Lung (tissue), 12 donors: ENCODE measurements around the gene GCNA. TPM values are rescaled to one million over a fixed set of nuclear protein-coding genes. Genes with fewer than 3 reads are reported as not detected.

Experiments used
- ATAC-seq: fragments of 200-7000 bp; cut with Tn5 transposase; one replicate; pipeline ENCODE4 v1.9.1; 2020; ENCODE audit warnings: moderate number of reproducible peaks; ENCODE audit not compliant: insufficient read depth, low FRiP score
- DNase-seq, 3 donors: peaks; one replicate each; pipeline ENCODE4 v3.0.0-alpha.2; 2013 to 2017
- H3K27ac ChIP-seq, 2 donors: one replicate each; pipeline ENCODE4 v1.5.1; 2013; ENCODE audit warnings: mild to moderate bottlenecking in 2 of 2, moderate library complexity in 2 of 2, control low read depth in 1 of 2, inconsistent platforms in 1 of 2, low read depth in 1 of 2, low read length in 1 of 2
- H3K27me3 ChIP-seq, 3 donors: one replicate each; pipeline ENCODE4 v1.5.1; 2013; ENCODE audit warnings: low read length in 2 of 3; ENCODE audit not compliant: control insufficient read depth in 3 of 3, insufficient read depth in 3 of 3
- H3K36me3 ChIP-seq, 4 donors: one replicate each; pipeline ENCODE4 v1.5.1; 2013; ENCODE audit warnings: low read length in 4 of 4, mild to moderate bottlenecking in 1 of 4, moderate library complexity in 1 of 4; ENCODE audit not compliant: control insufficient read depth in 4 of 4, insufficient read depth in 4 of 4
- H3K4me1 ChIP-seq, 5 donors: one replicate each; pipeline ENCODE4 v1.5.1; 2013; ENCODE audit warnings: low read length in 5 of 5, mild to moderate bottlenecking in 2 of 5, moderate library complexity in 1 of 5; ENCODE audit not compliant: control insufficient read depth in 5 of 5, insufficient read depth in 5 of 5
- H3K4me3 ChIP-seq: one replicate; pipeline ENCODE4 v1.5.1; 2013; ENCODE audit warnings: mild to moderate bottlenecking, control low read depth, moderate library complexity
- H3K9ac ChIP-seq, 2 donors: one replicate each; pipeline ENCODE4 v1.5.1; 2013; ENCODE audit warnings: low read length in 2 of 2, control low read depth in 1 of 2; ENCODE audit not compliant: insufficient read depth in 1 of 2
- H3K9me3 ChIP-seq, 4 donors: one replicate each; pipeline ENCODE4 v1.5.1; 2013; ENCODE audit warnings: low read length in 3 of 4, mild to moderate bottlenecking in 1 of 4, moderate library complexity in 1 of 4; ENCODE audit not compliant: control insufficient read depth in 4 of 4, insufficient read depth in 3 of 4
- CTCF ChIP-seq: IDR thresholded peaks from 2 replicates; pipeline ENCODE4 v1.5.1; 2012; ENCODE audit warnings: mild to moderate bottlenecking; ENCODE audit errors: control extremely low read depth, extremely low read depth
- WGBS, 2 donors: extraction: QIAGEN DNeasy Blood & Tissue Kit; methylation state at CpG; one replicate each; pipeline ENCODE4 v1.1.7; 2013; 5-methylcytosine and 5-hydroxymethylcytosine counted together
- polyA plus RNA-seq, 2 donors: library from polyadenylated mRNA; stranded (reverse); fragments of 200-250 nt; gene quantifications; one replicate each; pipeline ENCODE4 v1.2.1, GENCODE V29; 2013
- total RNA-seq, 2 donors: library from RNA; depleted of rRNA in 1 of 2; stranded (reverse); fragments of >200 nt in 1 of 2; gene quantifications; one replicate each; pipeline ENCODE4 v1.2.1, GENCODE V29; 2014 to 2021
- donor health status: control.
- donor health status: control.
- donor health status: Bipolar disorder and iron deficiency.
- donor health status: healthy.
- donor health status: DM: yes; HTN: yes; CAD: no.

The GCNA gene
- total and polyA plus RNA-seq, 4 donors, result 0.92 to 3.7 (median 1.8) TPM

- peaks cover 0 to 10% (median 3%) of the 10 kb centered on the region in 5 donors for H3K4me1 ChIP-seq
- DNase-seq (peak in 2 of 3 donors; percentile 29 to 35), ATAC-seq (no peak)
- peak overlapping the region; percentile 85 to 92 for H3K27ac ChIP-seq
- 1 to 29% methylated on average over 12 of the region's 12 CpGs for WGBS, 2 donors
- peaks cover 0 to 8% (median 0%) of the 10 kb centered on the region in 4 donors for H3K36me3 ChIP-seq
- H3K4me3 ChIP-seq, result peak overlapping the region; percentile 70
- TF ChIP-seq CTCF, result no peak
- no peaks in the 10 kb centered on the region for H3K27me3 ChIP-seq
- H3K9ac ChIP-seq, result peak overlapping the region; percentile 71 to 87
- H3K9me3 ChIP-seq, result peaks cover 0 to 14% (median 4%) of the 10 kb centered on the region in 4 donors
These were observed 44.8 kb upstream of the GCNA start for GRCh38 chrX:71533516-71533850.

- no peak for TF ChIP-seq CTCF
- H3K27ac ChIP-seq, result peak overlapping the region; percentile 85 to 92
- DNase-seq (peak; percentile 40 to 75 (median 69)), ATAC-seq (peak; percentile 13)
- H3K9ac ChIP-seq, result peak overlapping the region; percentile 71 to 87
- H3K36me3 ChIP-seq, result peaks cover 0 to 8% (median 0%) of the 10 kb centered on the region in 4 donors
- peaks cover 0 to 10% (median 3%) of the 10 kb centered on the region in 5 donors for H3K4me1 ChIP-seq
- no peaks in the 10 kb centered on the region for H3K27me3 ChIP-seq
- peak overlapping the region; percentile 70 for H3K4me3 ChIP-seq
- peaks cover 0 to 14% (median 4%) of the 10 kb centered on the region in 4 donors for H3K9me3 ChIP-seq
- WGBS, 2 donors, result 0 to 30% methylated on average over 31 of the region's 31 CpGs
These were observed 44.2 kb upstream of the GCNA start for GRCh38 chrX:71533851-71534561.

- peaks cover 0 to 8% (median 0%) of the 10 kb centered on the region in 4 donors for H3K36me3 ChIP-seq
- H3K9ac ChIP-seq, result peak overlapping the region in 1 of 2 donors; percentile 59
- peak overlapping the region; percentile 70 for H3K4me3 ChIP-seq
- 4 to 27% methylated on average over 9 of the region's 9 CpGs for WGBS, 2 donors
- DNase-seq (peak in 2 of 3 donors; percentile 12 to 22), ATAC-seq (no peak)
- peaks cover 0 to 10% (median 3%) of the 10 kb centered on the region in 5 donors for H3K4me1 ChIP-seq
- H3K27me3 ChIP-seq, result no peaks in the 10 kb centered on the region
- TF ChIP-seq CTCF, result no peak
- H3K27ac ChIP-seq, result peak overlapping the region in 1 of 2 donors; percentile 85
- peaks cover 0 to 14% (median 1%) of the 10 kb centered on the region in 4 donors for H3K9me3 ChIP-seq
These were observed 43.3 kb upstream of the GCNA start for GRCh38 chrX:71534773-71535544.
